HEK293 (cell line): Measurements from ENCODE around the gene FLYWCH1.
A peak's percentile ranks its signal among the peaks of the same experiment; 100 is the strongest.

ENCODE experiments used
- CTCF ChIA-PET: fragments of 350-600 bp; formaldehyde crosslinking; extraction: SDS; loops from one replicate; lab custom pipeline; 2021; ENCODE audit warnings: antibody characterized with exemption; lab: Yijun Ruan, JAX
- POLR2A ChIA-PET: fragments of 300-600 bp; formaldehyde crosslinking; extraction: SDS; loops from one replicate; lab custom pipeline; 2020; ENCODE audit warnings: antibody characterized with exemption, inconsistent platforms; lab: Yijun Ruan, JAX
- H3K27ac ChIP-seq: fragments of 200-500 bp; sonication (Bioruptor generic); 2 replicates; pipeline ENCODE4 v1.5.1; 2014; ENCODE audit warnings: low read depth, low read length, control low read depth, inconsistent platforms; ENCODE audit errors: extremely low read depth
- H3K36me3 ChIP-seq, 2 experiments: fragments of 200-500 bp in 1 of 2; sonication (Bioruptor generic) in 1 of 2; 1 replicate in 1 of 2; 2 replicates in 1 of 2; pipeline ENCODE4 v1.5.1; 2014 to 2017; ENCODE audit warnings: inconsistent platforms in 2 of 2, low read length in 2 of 2; ENCODE audit not compliant: control insufficient read depth in 2 of 2, insufficient read depth in 1 of 2
- H3K4me1 ChIP-seq: fragments of 200-500 bp; sonication (Bioruptor generic); 2 replicates; pipeline ENCODE4 v1.5.1; 2014; ENCODE audit warnings: mild to moderate bottlenecking, low read length, inconsistent platforms; ENCODE audit not compliant: control insufficient read depth, insufficient read depth
- H3K4me3 ChIP-seq: 2 replicates; pipeline ENCODE4 v1.5.1; 2011; ENCODE audit warnings: low read depth, mild to moderate bottlenecking, control low read depth, low read length, moderate library complexity
- H3K9me3 ChIP-seq: fragments of 200-500 bp; sonication (Bioruptor generic); 2 replicates; pipeline ENCODE4 v1.5.1; 2014; ENCODE audit warnings: low read depth, low read length, inconsistent platforms; ENCODE audit not compliant: control insufficient read depth, insufficient read depth
- FEZF1 ChIP-seq: fragments of 450-650 bp; formaldehyde crosslinking; IDR thresholded peaks from 2 replicates; pipeline ENCODE4 v1.5.1; 2016; ENCODE audit warnings: missing biosample characterization, missing genetic modification characterization
- GFI1B ChIP-seq: fragments of 450-650 bp; formaldehyde crosslinking; IDR thresholded peaks from 2 replicates; pipeline ENCODE4 v1.5.1; 2016; ENCODE audit warnings: missing biosample characterization, missing genetic modification characterization
- GLIS1 ChIP-seq: fragments of 450-650 bp; formaldehyde crosslinking; IDR thresholded peaks from 2 replicates; pipeline ENCODE4 v1.5.1; 2016; ENCODE audit warnings: missing biosample characterization, missing genetic modification characterization
- KLF7 ChIP-seq: fragments of 450-650 bp; formaldehyde crosslinking; IDR thresholded peaks from 2 replicates; pipeline ENCODE4 v1.5.1; 2016; ENCODE audit warnings: missing biosample characterization, missing genetic modification characterization, borderline replicate concordance
- SETDB1 ChIP-seq: IDR thresholded peaks from one replicate; pipeline ENCODE4 v1.6.1; 2017; ENCODE audit warnings: mild to moderate bottlenecking, low read length, moderate library complexity, mixed read lengths; ENCODE audit not compliant: insufficient read length
- SP7 ChIP-seq: fragments of 450-650 bp; formaldehyde crosslinking; IDR thresholded peaks from 2 replicates; pipeline ENCODE4 v1.5.1; 2016; ENCODE audit warnings: missing biosample characterization, missing genetic modification characterization
- YY2 ChIP-seq: fragments of 450-650 bp; formaldehyde crosslinking; IDR thresholded peaks from 2 replicates; pipeline ENCODE4 v1.5.1; 2016; ENCODE audit warnings: missing biosample characterization, missing genetic modification characterization
- ZBTB17 ChIP-seq: fragments of 450-650 bp; formaldehyde crosslinking; IDR thresholded peaks from 2 replicates; pipeline ENCODE4 v1.5.1; 2016; ENCODE audit warnings: missing biosample characterization, missing genetic modification characterization
- ZFHX2 ChIP-seq: fragments of 450-650 bp; formaldehyde crosslinking; conservative IDR thresholded peaks from 2 replicates; pipeline ENCODE4 v1.5.1; 2016; ENCODE audit warnings: missing biosample characterization, missing genetic modification characterization
- ZFP69B ChIP-seq: fragments of 450-650 bp; formaldehyde crosslinking; IDR thresholded peaks from 2 replicates; pipeline ENCODE4 v1.5.1; 2016; ENCODE audit warnings: missing biosample characterization, missing genetic modification characterization
- ZNF10 ChIP-seq: fragments of 450-650 bp; formaldehyde crosslinking; IDR thresholded peaks from 2 replicates; pipeline ENCODE4 v1.5.1; 2017; ENCODE audit warnings: missing biosample characterization, missing genetic modification characterization
- ZNF2 ChIP-seq: fragments of 450-650 bp; formaldehyde crosslinking; IDR thresholded peaks from 2 replicates; pipeline ENCODE4 v1.5.1; 2016; ENCODE audit warnings: missing biosample characterization, missing genetic modification characterization
- ZNF221 ChIP-seq: fragments of 450-650 bp; formaldehyde crosslinking; IDR thresholded peaks from 2 replicates; pipeline ENCODE4 v1.5.1; 2017; ENCODE audit warnings: missing biosample characterization, missing genetic modification characterization, borderline replicate concordance
- ZNF366 ChIP-seq: fragments of 450-650 bp; formaldehyde crosslinking; conservative IDR thresholded peaks from 2 replicates; pipeline ENCODE4 v1.5.1; 2016; ENCODE audit warnings: missing biosample characterization, missing genetic modification characterization
- ZNF391 ChIP-seq: fragments of 450-650 bp; formaldehyde crosslinking; IDR thresholded peaks from 2 replicates; pipeline ENCODE4 v1.5.1; 2016; ENCODE audit warnings: low read depth, missing biosample characterization, missing genetic modification characterization, borderline replicate concordance
- ZNF624 ChIP-seq: fragments of 450-650 bp; formaldehyde crosslinking; IDR thresholded peaks from 2 replicates; pipeline ENCODE4 v1.5.1; 2017; ENCODE audit warnings: missing biosample characterization, missing genetic modification characterization
- ZNF76 ChIP-seq: fragments of 450-650 bp; formaldehyde crosslinking; IDR thresholded peaks from 2 replicates; pipeline ENCODE4; 2016; ENCODE audit warnings: low read depth, missing biosample characterization, missing genetic modification characterization, borderline replicate concordance
- ZNF792 ChIP-seq: fragments of 450-650 bp; formaldehyde crosslinking; IDR thresholded peaks from 2 replicates; pipeline ENCODE4 v1.5.1; 2016; ENCODE audit warnings: missing biosample characterization, missing genetic modification characterization
- ZSCAN16 ChIP-seq: fragments of 450-650 bp; formaldehyde crosslinking; IDR thresholded peaks from 2 replicates; pipeline ENCODE4 v1.5.1; 2016; ENCODE audit warnings: missing biosample characterization, missing genetic modification characterization
- ZSCAN30 ChIP-seq: fragments of 450-650 bp; IDR thresholded peaks from 2 replicates; pipeline ENCODE4 v1.5.1; 2018; ENCODE audit warnings: missing biosample characterization, mild to moderate bottlenecking, missing genetic modification characterization, moderate library complexity
- TF ChIP-seq, protein P1 (sequence below): fragments of 450-650 bp; formaldehyde crosslinking; IDR thresholded peaks from 2 replicates; pipeline ENCODE4 v1.5.0; 2017; ENCODE audit warnings: missing biosample characterization, missing genetic modification characterization, borderline replicate concordance
- TF ChIP-seq, protein P2 (sequence below): fragments of 450-650 bp; formaldehyde crosslinking; IDR thresholded peaks from 2 replicates; pipeline ENCODE4 v1.5.1; 2016; ENCODE audit warnings: missing biosample characterization, missing genetic modification characterization
- TF ChIP-seq, protein P3 (sequence below): fragments of 450-650 bp; formaldehyde crosslinking; conservative IDR thresholded peaks from 2 replicates; pipeline ENCODE4 v1.5.1; 2016; ENCODE audit warnings: low read depth, missing biosample characterization, missing genetic modification characterization

Gene FLYWCH1

DNA sequence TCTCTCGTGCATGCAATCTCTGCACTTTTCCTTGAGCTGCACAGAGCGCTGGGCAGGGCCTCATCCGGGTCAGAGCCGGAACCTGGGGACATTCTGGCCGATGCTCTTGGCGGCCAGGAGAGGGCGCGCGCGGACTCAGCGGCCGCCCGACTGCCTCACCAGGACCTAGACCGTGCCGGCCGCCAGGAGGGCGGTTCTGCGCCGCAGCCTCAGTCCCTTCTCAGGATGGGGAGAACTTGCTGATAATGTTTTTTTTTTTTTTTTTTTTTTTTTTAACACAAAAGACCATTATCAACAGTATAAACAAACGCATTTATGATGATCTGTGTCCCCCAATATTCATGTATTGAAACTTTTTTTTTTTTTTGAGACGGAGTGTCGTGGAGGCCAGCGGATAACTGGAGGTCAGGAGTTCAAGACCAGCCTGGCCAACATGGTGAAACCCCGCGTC, 36.8 kb upstream of the FLYWCH1 start (continued):
- TF ChIP-seq ZNF2 (peak; percentile 59; the same call in 1 of the 2 replicates), KLF7 (tag by site-specific recombination) (no peak), ZSCAN16 (tag by site-specific recombination) (no peak), ZFHX2 (tag by site-specific recombination) (no peak), GFI1B (tag by site-specific recombination) (no peak), GLIS1 (peak; percentile 25; the same call in 1 of the 2 replicates), ZNF366 (tag by site-specific recombination) (no peak), ZNF624 (no peak), SP7 (tag by site-specific recombination) (no peak), ZNF391 (tag by site-specific recombination) (no peak), ZBTB17 (tag by site-specific recombination) (peak; percentile 85), YY2 (no peak), ZNF792 (no peak), ZNF10 (tag by site-specific recombination) (peak; percentile 54; the same call in 1 of the 2 replicates), ZNF221 (tag by site-specific recombination) (no peak), ZFP69B (no peak), ZNF76 (no peak), FEZF1 (tag by site-specific recombination) (no peak)
- TF ChIP-seq, protein P1, sequence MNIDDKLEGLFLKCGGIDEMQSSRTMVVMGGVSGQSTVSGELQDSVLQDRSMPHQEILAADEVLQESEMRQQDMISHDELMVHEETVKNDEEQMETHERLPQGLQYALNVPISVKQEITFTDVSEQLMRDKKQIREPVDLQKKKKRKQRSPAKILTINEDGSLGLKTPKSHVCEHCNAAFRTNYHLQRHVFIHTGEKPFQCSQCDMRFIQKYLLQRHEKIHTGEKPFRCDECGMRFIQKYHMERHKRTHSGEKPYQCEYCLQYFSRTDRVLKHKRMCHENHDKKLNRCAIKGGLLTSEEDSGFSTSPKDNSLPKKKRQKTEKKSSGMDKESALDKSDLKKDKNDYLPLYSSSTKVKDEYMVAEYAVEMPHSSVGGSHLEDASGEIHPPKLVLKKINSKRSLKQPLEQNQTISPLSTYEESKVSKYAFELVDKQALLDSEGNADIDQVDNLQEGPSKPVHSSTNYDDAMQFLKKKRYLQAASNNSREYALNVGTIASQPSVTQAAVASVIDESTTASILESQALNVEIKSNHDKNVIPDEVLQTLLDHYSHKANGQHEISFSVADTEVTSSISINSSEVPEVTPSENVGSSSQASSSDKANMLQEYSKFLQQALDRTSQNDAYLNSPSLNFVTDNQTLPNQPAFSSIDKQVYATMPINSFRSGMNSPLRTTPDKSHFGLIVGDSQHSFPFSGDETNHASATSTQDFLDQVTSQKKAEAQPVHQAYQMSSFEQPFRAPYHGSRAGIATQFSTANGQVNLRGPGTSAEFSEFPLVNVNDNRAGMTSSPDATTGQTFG = no peak
- TF ChIP-seq, protein P2, sequence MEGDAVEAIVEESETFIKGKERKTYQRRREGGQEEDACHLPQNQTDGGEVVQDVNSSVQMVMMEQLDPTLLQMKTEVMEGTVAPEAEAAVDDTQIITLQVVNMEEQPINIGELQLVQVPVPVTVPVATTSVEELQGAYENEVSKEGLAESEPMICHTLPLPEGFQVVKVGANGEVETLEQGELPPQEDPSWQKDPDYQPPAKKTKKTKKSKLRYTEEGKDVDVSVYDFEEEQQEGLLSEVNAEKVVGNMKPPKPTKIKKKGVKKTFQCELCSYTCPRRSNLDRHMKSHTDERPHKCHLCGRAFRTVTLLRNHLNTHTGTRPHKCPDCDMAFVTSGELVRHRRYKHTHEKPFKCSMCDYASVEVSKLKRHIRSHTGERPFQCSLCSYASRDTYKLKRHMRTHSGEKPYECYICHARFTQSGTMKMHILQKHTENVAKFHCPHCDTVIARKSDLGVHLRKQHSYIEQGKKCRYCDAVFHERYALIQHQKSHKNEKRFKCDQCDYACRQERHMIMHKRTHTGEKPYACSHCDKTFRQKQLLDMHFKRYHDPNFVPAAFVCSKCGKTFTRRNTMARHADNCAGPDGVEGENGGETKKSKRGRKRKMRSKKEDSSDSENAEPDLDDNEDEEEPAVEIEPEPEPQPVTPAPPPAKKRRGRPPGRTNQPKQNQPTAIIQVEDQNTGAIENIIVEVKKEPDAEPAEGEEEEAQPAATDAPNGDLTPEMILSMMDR = peak; percentile 95
- TF ChIP-seq, protein P3, sequence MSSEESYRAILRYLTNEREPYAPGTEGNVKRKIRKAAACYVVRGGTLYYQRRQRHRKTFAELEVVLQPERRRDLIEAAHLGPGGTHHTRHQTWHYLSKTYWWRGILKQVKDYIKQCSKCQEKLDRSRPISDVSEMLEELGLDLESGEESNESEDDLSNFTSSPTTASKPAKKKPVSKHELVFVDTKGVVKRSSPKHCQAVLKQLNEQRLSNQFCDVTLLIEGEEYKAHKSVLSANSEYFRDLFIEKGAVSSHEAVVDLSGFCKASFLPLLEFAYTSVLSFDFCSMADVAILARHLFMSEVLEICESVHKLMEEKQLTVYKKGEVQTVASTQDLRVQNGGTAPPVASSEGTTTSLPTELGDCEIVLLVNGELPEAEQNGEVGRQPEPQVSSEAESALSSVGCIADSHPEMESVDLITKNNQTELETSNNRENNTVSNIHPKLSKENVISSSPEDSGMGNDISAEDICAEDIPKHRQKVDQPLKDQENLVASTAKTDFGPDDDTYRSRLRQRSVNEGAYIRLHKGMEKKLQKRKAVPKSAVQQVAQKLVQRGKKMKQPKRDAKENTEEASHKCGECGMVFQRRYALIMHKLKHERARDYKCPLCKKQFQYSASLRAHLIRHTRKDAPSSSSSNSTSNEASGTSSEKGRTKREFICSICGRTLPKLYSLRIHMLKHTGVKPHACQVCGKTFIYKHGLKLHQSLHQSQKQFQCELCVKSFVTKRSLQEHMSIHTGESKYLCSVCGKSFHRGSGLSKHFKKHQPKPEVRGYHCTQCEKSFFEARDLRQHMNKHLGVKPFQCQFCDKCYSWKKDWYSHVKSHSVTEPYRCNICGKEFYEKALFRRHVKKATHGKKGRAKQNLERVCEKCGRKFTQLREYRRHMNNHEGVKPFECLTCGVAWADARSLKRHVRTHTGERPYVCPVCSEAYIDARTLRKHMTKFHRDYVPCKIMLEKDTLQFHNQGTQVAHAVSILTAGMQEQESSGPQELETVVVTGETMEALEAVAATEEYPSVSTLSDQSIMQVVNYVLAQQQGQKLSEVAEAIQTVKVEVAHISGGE (tag by site-specific recombination) = no peak

DNA sequence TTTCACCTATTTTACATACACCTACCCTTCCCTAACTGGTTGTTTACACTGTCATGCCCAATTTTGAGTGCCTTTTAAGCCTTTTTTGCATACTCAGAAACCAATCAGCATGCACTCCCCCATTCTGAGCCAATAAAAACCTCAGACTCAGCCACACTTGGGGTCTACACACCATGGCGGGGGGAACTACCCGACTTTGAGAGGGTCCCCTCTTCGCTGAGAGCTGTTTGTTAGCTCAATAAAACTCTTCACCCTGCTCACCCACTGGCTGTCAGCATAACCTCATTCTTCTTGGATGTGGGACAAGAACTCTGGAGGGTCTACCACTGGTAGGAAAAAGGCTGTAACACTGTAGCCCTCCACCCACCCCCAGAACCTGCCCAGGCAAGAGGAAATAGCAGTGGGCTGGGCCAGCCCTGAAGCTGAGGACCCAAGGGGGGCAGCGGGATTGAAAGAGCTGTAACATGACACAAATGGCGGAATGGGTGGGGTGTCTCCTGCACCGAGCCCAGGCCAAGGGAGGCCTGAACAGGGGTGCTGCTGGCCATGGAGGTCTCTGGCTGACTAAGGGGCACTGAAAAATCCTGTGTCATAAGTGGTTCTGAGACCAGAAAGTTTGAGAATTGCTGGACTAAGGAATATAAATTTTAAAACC, 31.8 kb upstream of the FLYWCH1 start:
- ChIA-PET POLR2A (no interaction called here), CTCF (interaction anchor here (1.5 kb wide), 1 partner anchor 28 kb away, joined by 5 read pairs; no protein-coding TSS in a partner anchor)
- H3K9me3 ChIP-seq = no peaks in the 10 kb centered on the region
- no peaks in the 10 kb centered on the region for H3K4me1 ChIP-seq
- H3K4me3 ChIP-seq = no peak overlapping the region
- TF ChIP-seq ZSCAN30 (tag by site-specific recombination) (no peak), SETDB1 (peak; percentile 87)
- H3K36me3 ChIP-seq = no peaks in the 10 kb centered on the region
- H3K27ac ChIP-seq = no peak overlapping the region
